Fibroblast of lung (primary cell): Measurements from ENCODE around the gene CEP63. TPM values are rescaled to one million over a fixed set of nuclear protein-coding genes. Genes with fewer than 3 reads are reported as not detected.

Experiments used
- DNase-seq, 2 donors: peaks; one replicate each; pipeline versions ENCODE4 v3.0.0 to v3.0.0-alpha.2; 2010; ENCODE audit warnings: low read depth in 2 of 2
- H2AFZ ChIP-seq: 2 replicates; pipeline ENCODE4 v1.5.1; 2012; ENCODE audit warnings: low read length, control low read depth, inconsistent platforms
- H3K27ac ChIP-seq: 2 replicates; pipeline ENCODE4 v1.5.1; 2011; ENCODE audit warnings: low read length, control low read depth; ENCODE audit not compliant: insufficient read depth
- H3K27me3 ChIP-seq: 2 replicates; pipeline ENCODE4 v1.5.1; 2011; ENCODE audit warnings: mild to moderate bottlenecking, low read length; ENCODE audit not compliant: control insufficient read depth, insufficient read depth
- H3K36me3 ChIP-seq: 2 replicates; pipeline ENCODE4 v1.5.1; 2011; ENCODE audit warnings: low read length; ENCODE audit not compliant: control insufficient read depth, insufficient read depth
- H3K4me1 ChIP-seq: 2 replicates; pipeline ENCODE4 v1.5.1; 2011; ENCODE audit warnings: low read length; ENCODE audit not compliant: control insufficient read depth, insufficient read depth; ENCODE audit errors: extremely low read depth
- H3K4me2 ChIP-seq: 2 replicates; pipeline ENCODE4 v1.5.1; 2011; ENCODE audit warnings: low read length, control low read depth; ENCODE audit not compliant: insufficient read depth; ENCODE audit errors: extremely low read depth
- H3K4me3 ChIP-seq, 4 experiments: fragments of 200-600 bp in 1 of 4; sonication (generic) in 1 of 4; replicated peaks in 1 of 4; 2 replicates each; pipeline ENCODE4 v1.5.1; 2011 to 2016; ENCODE audit warnings: low read length in 4 of 4, low read depth in 3 of 4, mild to moderate bottlenecking in 3 of 4, control low read depth in 2 of 4, inconsistent platforms in 1 of 4, mixed read lengths in 1 of 4; ENCODE audit not compliant: insufficient read depth in 1 of 4; ENCODE audit errors: control extremely low read depth in 1 of 4
- H3K79me2 ChIP-seq: 2 replicates; pipeline ENCODE4 v1.5.1; 2012; ENCODE audit warnings: mild to moderate bottlenecking, low read length, inconsistent platforms; ENCODE audit not compliant: control insufficient read depth, insufficient read depth
- H3K9ac ChIP-seq: 2 replicates; pipeline ENCODE4 v1.5.1; 2011; ENCODE audit warnings: mild to moderate bottlenecking, low read length, control low read depth; ENCODE audit not compliant: insufficient read depth
- H3K9me3 ChIP-seq: 2 replicates; pipeline ENCODE4 v1.5.1; 2012; ENCODE audit warnings: low read depth, low read length; ENCODE audit not compliant: control insufficient read depth, insufficient read depth
- H4K20me1 ChIP-seq: 2 replicates; pipeline ENCODE4 v1.5.1; 2011; ENCODE audit warnings: low read length; ENCODE audit not compliant: control insufficient read depth, insufficient read depth; ENCODE audit errors: extremely low read depth
- EZH2 ChIP-seq: IDR thresholded peaks from 2 replicates; pipeline ENCODE4 v1.5.1; 2012; ENCODE audit warnings: low read length, control low read depth, mild to moderate bottlenecking; ENCODE audit errors: missing control alignments
- polyA plus RNA-seq, 2 donors: library from polyadenylated mRNA; depleted of rRNA in 1 of 2; stranded (reverse) in 1 of 2; unstranded in 1 of 2; fragments of >200 nt; gene quantifications; 2 replicates each; pipeline ENCODE4 v1.2.1, GENCODE V29; 2011 to 2012; ENCODE audit warnings: missing spikeins in 1 of 2
- total RNA-seq: library from RNA; depleted of rRNA; stranded (reverse); fragments of >200 nt; gene quantifications from 2 replicates; pipeline ENCODE4 v1.2.1, GENCODE V29; 2014
- TF ChIP-seq, protein P1 (sequence below), 2 donors: IDR thresholded peaks in 1 of 2; conservative IDR thresholded peaks in 1 of 2; 1 replicate in 1 of 2; 2 replicates in 1 of 2; pipeline ENCODE4 v1.5.1; 2011 to 2012; ENCODE audit warnings: low read length in 2 of 2, control low read depth in 1 of 2, inconsistent platforms in 1 of 2, low read depth in 1 of 2, mild to moderate bottlenecking in 1 of 2

Gene CEP63
- total and polyA plus RNA-seq, 2 donors (not counting 1 experiment from before 2014, with no cell fraction given): 22.3 to 26.4 TPM

DNA sequence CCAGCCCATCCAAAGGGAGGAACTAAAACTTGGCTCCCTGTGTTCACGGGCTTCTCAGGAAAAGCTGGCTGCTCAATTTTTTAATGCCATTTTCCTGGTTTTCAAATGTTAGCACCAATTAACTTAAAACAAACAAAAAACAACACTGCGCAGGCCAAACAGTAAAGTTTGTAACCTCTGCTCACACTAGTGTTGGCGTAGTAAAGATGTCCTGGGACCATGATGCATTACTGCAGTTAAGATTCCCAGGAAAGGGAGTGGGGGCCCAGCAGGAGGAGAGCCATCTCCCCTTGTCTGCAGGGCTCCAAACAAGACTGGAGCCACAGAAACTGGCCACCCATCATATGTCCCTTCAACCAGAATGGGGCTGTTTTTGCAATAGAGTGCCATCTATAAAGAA is 91.0 kb downstream of the CEP63 start:
- H4K20me1 ChIP-seq: no peaks in the 10 kb centered on the region
- H3K27me3 ChIP-seq: no peaks in the 10 kb centered on the region
- no peaks in the 10 kb centered on the region for H3K4me1 ChIP-seq
- H3K36me3 ChIP-seq: no peaks in the 10 kb centered on the region
- H3K27ac ChIP-seq: no peak overlapping the region
- H3K4me3 ChIP-seq: no peak overlapping the region
- DNase-seq: no peak
- H3K4me2 ChIP-seq: no peak overlapping the region
- no peak overlapping the region for H3K9ac ChIP-seq
- no peak overlapping the region for H2AFZ ChIP-seq
- no peaks in the 10 kb centered on the region for H3K79me2 ChIP-seq
- TF ChIP-seq, protein P1, sequence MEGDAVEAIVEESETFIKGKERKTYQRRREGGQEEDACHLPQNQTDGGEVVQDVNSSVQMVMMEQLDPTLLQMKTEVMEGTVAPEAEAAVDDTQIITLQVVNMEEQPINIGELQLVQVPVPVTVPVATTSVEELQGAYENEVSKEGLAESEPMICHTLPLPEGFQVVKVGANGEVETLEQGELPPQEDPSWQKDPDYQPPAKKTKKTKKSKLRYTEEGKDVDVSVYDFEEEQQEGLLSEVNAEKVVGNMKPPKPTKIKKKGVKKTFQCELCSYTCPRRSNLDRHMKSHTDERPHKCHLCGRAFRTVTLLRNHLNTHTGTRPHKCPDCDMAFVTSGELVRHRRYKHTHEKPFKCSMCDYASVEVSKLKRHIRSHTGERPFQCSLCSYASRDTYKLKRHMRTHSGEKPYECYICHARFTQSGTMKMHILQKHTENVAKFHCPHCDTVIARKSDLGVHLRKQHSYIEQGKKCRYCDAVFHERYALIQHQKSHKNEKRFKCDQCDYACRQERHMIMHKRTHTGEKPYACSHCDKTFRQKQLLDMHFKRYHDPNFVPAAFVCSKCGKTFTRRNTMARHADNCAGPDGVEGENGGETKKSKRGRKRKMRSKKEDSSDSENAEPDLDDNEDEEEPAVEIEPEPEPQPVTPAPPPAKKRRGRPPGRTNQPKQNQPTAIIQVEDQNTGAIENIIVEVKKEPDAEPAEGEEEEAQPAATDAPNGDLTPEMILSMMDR (conservative IDR thresholded peaks at IDR 0.05 in 1 of 2, IDR thresholded peaks at IDR 0.05 in 1 of 2; ENCODE audit: low read depth in 1 of 2, low read length in 2 of 2): no peak
- TF ChIP-seq EZH2: no peak
- no peaks in the 10 kb centered on the region for H3K9me3 ChIP-seq

DNA sequence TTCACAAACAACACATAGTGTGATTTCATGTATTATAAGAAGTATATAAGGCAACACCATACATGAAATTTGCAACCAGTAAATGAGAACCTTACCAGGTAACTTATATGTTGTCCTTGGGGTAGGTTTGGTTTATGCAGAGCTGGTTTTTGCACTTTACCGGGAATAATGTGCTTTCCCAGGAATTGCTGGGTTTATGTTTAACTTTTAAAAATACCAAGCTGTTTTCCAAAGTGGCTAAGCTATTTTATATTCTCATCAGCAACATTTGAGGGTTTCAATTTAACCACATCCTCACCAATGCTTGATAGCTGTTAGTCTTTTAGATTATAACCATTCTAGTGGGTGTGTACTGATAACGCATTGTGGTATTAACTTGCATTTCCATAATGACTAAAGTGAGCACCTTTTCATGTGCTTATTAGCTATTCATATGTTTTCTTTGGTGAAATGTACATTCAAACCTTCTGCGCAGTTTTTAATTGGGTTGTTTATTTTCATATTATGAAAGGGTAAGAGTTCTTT is 93.3 kb downstream of the CEP63 start:
- Histone ChIP-seq H3K4me3 (no peak overlapping the region), H3K4me2 (no peak overlapping the region), H2AFZ (no peak overlapping the region), H3K9me3 (no peaks in the 10 kb centered on the region), H3K9ac (no peak overlapping the region), H3K27me3 (no peaks in the 10 kb centered on the region), H3K27ac (no peak overlapping the region), H3K36me3 (no peaks in the 10 kb centered on the region), H4K20me1 (no peaks in the 10 kb centered on the region), H3K79me2 (no peaks in the 10 kb centered on the region), H3K4me1 (no peaks in the 10 kb centered on the region)
- no peak for DNase-seq
- TF ChIP-seq, protein P1 (conservative IDR thresholded peaks at IDR 0.05 in 1 of 2, IDR thresholded peaks at IDR 0.05 in 1 of 2; ENCODE audit: low read depth in 1 of 2, low read length in 2 of 2): no peak
- TF ChIP-seq EZH2: no peak

DNA sequence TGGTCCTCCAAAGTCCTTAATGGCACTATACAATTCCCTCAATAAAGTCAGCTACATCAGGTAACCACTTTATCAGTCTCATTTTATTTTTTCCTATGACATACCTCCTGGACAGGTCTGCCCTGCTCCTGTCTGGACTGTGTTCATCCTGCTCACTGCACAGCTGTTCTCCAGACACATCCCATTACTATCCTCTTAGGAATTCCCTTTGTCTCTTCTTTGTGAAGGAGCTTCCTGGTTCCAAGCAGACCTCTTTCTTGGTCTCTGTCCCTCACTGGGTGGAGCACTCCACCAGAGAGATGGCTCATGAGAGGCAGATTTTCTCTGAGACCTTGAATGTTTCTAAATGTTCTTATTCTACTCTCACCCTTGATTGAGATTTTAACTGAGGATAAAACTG is 104.9 kb downstream of the CEP63 start:
- Histone ChIP-seq H3K9ac (no peak overlapping the region), H3K9me3 (no peaks in the 10 kb centered on the region), H3K36me3 (no peaks in the 10 kb centered on the region), H3K4me2 (no peak overlapping the region), H3K27ac (no peak overlapping the region), H3K4me1 (no peaks in the 10 kb centered on the region), H2AFZ (no peak overlapping the region), H4K20me1 (no peaks in the 10 kb centered on the region), H3K27me3 (no peaks in the 10 kb centered on the region), H3K79me2 (no peaks in the 10 kb centered on the region), H3K4me3 (no peak overlapping the region)
- TF ChIP-seq, protein P1 (conservative IDR thresholded peaks at IDR 0.05 in 1 of 2, IDR thresholded peaks at IDR 0.05 in 1 of 2; ENCODE audit: low read depth in 1 of 2, low read length in 2 of 2): no peak
- TF ChIP-seq EZH2: no peak
- DNase-seq: no peak
